Coronary artery (tissue), 2 donors: ENCODE data around the gene CIB4.
A peak's percentile ranks its signal among the peaks of the same experiment; 100 is the strongest.

Source experiments
- DNase-seq: peaks from one replicate; pipeline ENCODE4 v3.0.0-alpha.2; 2017; ENCODE audit warnings: low spot score
- H3K27ac ChIP-seq, 2 donors: fragments of 200-600 bp; sonication (generic); one replicate each; pipeline ENCODE4 v1.5.1; 2016 to 2019
- H3K4me3 ChIP-seq: fragments of 200-600 bp; sonication (generic); 2 replicates; pipeline ENCODE4 v1.5.1; 2016; ENCODE audit warnings: mild to moderate bottlenecking, moderate library complexity
- TF ChIP-seq, protein P1 (sequence below): fragments of 200-600 bp; sonication (generic); IDR thresholded peaks from one replicate; pipeline ENCODE4 v1.5.1; 2019; ENCODE audit warnings: antibody characterized with exemption

The CIB4 gene

DNA sequence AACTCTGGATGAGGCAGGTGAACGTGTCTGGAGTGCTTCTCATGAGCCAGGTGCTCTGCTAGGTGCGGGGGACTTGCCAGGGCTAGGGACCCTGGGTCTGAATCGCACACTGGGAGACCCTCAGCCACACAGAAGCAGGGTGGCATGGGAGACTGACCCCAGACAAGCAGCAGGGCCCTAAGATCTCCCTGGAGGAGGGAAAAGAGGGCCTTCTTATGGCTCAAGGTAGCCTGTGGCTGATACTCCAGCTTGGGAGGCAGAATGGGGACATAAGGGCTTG lies 12.8 kb upstream of the CIB4 start:
- Histone ChIP-seq H3K4me3 (no peak overlapping the region), H3K27ac (no peak overlapping the region)
- TF ChIP-seq, protein P1, sequence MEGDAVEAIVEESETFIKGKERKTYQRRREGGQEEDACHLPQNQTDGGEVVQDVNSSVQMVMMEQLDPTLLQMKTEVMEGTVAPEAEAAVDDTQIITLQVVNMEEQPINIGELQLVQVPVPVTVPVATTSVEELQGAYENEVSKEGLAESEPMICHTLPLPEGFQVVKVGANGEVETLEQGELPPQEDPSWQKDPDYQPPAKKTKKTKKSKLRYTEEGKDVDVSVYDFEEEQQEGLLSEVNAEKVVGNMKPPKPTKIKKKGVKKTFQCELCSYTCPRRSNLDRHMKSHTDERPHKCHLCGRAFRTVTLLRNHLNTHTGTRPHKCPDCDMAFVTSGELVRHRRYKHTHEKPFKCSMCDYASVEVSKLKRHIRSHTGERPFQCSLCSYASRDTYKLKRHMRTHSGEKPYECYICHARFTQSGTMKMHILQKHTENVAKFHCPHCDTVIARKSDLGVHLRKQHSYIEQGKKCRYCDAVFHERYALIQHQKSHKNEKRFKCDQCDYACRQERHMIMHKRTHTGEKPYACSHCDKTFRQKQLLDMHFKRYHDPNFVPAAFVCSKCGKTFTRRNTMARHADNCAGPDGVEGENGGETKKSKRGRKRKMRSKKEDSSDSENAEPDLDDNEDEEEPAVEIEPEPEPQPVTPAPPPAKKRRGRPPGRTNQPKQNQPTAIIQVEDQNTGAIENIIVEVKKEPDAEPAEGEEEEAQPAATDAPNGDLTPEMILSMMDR, result no peak
- DNase-seq, result peak; percentile 31

DNA sequence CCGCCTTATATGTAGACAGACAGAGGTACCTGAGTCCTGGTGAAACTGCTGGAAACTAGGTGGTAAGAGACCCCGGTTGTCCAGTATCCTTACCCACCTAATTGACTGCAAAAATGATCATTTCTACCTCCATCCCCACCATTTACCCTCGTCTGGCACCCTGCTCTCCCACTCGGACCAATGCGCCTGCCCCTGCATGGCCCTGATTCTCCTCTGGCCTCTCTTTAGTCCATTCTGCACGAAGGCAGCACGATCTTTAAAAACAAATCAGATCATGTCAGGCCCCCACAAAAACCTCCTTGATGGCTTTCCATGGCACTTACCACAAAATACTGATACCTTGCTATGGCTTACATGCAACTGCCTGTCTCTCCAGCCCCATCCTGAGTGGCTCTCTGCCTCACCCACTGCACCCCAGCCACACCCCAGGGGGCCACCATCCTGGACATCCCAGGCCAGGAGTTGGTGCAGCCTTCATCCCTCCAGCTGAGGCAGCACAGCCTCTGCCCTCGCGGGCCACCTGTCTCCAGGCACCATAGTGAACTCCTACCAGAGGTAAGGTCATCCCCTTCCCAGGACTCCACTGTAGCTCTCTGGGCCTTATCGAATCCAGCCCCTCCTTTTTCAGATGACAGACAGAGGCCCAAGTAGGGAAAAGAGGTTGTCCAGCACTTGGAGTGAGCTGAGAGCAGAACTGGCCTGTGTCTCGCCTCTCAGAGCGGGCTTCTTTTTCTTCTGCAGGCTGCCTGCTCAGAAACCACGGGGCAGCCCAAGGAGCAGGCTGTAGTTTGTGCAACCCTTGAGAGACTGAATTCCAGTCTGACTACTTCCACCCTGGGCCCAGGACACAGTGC lies 12.3 kb upstream of the CIB4 start:
- H3K4me3 ChIP-seq, result no peak overlapping the region
- no peak overlapping the region for H3K27ac ChIP-seq
- TF ChIP-seq, protein P1, result no peak
- peak; percentile 55 for DNase-seq

DNA sequence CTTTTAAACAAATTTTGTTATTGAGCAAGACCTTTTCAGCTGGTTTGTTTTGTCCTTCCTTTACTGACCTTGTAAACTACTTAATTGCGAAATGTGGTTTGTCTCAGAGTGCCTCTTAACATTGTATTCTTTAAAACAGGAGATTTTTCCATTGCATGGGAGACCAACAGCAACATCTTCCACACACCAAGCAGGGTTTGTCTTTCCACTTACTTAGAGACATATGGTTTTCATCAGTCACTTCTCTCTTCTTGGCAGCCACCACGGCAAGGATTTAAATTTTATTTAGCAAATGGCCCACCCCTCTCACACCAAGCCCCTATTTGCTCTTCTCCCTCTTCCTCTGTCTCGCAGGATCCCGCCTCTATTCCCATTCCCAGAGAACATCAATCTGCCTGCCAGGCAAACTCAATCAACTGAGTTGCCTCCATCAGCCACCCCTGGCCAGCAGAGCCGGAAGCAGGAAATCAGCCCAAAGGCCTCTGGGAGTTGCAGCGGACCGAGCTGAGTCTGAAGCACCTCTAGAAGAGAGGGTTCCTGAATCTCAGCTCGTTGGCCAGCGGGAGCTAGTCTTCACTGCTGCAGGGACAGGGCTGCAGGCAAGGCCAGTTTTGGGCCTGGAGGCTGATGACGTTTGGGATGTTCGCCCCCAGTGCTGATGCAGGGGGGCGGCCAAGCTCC lies 11.3 kb upstream of the CIB4 start:
- Histone ChIP-seq H3K27ac (peak overlapping the region in 1 of 2 donors; percentile 59), H3K4me3 (no peak overlapping the region)
- TF ChIP-seq, protein P1, result no peak
- DNase-seq, result peak; percentile 64

DNA sequence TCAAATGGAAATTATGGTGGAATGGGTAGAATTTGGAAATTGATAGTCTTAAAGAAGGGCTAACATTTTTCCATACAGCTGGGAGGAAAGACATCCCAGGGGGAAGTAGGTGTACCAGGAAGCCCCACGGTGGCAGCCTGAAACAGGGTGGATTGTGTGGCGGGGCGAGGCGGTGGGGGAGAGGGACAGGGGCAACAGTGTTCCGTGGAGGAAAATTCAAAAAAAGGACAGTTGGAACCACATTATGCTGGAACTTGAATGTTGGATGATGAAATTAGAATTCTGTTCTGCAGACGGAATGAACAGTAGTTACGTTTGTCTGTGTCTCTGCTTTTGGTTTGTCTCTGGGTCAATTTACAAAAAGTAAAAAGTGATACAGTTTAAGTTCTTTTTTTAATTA lies 10.6 kb upstream of the CIB4 start:
- H3K4me3 ChIP-seq, result no peak overlapping the region
- DNase-seq, result no peak
- TF ChIP-seq, protein P1, result no peak
- peak overlapping the region in 1 of 2 donors; percentile 42 for H3K27ac ChIP-seq

DNA sequence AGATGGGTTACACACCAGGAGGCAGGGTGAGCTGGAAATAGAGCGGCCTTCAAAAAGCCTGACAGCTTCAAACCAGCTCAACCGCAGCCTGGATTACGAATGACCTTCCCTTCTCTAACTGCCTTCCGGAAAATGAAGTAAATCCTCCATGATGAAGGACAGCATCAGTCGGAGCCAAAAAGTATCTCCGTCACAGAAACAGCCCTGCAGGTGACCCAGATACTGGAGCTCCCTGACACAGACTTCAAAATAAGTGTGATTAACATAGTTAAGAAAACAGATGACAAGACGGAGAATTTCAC lies 10.3 kb upstream of the CIB4 start:
- H3K4me3 ChIP-seq, result no peak overlapping the region
- no peak for DNase-seq
- TF ChIP-seq, protein P1, result no peak
- peak overlapping the region in 1 of 2 donors; percentile 42 for H3K27ac ChIP-seq

DNA sequence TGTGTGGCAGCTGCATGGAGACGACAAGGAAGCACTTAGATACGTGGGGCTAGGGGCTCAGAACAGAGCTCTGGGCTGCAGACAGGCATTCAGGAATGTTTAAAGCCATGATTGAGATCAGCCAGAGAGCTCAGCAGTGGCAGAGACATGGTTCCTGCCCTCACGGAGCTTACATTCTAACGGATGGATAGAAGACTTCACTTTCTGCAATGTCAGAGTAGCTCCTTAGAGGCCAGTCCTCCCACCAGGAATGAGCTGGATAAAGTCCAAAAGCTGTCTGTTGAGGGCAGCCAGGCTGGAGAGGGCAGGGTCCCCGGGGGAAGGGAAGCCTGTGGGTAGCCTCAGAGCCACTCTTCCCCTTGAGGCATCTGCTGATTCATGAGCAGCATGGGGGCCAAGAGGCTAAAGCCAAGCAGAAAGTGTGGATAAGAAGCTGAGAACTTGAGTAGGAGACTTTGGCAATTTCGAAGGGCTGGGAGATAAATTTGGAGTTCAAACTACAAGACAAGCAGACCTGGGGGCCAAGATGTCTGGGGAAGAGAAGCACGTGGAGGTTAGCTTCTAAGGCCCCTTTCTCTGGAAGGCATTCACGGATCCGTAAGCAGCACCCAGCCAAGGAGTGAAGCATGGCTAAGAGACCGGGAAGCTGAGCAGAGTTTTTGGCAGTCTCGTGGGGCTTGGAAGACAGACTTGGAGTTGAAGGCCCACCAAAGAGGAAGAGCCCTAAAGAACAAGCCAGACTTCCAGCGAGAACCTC lies 9.7 kb upstream of the CIB4 start:
- DNase-seq, result peak; percentile 31
- TF ChIP-seq, protein P1, result no peak
- peak overlapping the region in 1 of 2 donors; percentile 42 for H3K27ac ChIP-seq

More for the DNA sequence above, 9.7 kb upstream of the CIB4 start:
- H3K4me3 ChIP-seq, result no peak overlapping the region
